LoVo (cell line): ENCODE measurements around the gene OR4D1.

Experiments
- DNase-seq: peaks from one replicate; pipeline ENCODE4 v3.0.0-alpha.2; 2016; ENCODE audit warnings: low spot score

OR4D1 gene

GRCh38 chr17:58195518-58196123, 47.4 kb downstream of the OR4D1 start:
- no peak for DNase-seq

- DNase-seq, result no peak
Measured at GRCh38 chr17:58196610-58197009, 48.4 kb downstream of the OR4D1 start.

DNA sequence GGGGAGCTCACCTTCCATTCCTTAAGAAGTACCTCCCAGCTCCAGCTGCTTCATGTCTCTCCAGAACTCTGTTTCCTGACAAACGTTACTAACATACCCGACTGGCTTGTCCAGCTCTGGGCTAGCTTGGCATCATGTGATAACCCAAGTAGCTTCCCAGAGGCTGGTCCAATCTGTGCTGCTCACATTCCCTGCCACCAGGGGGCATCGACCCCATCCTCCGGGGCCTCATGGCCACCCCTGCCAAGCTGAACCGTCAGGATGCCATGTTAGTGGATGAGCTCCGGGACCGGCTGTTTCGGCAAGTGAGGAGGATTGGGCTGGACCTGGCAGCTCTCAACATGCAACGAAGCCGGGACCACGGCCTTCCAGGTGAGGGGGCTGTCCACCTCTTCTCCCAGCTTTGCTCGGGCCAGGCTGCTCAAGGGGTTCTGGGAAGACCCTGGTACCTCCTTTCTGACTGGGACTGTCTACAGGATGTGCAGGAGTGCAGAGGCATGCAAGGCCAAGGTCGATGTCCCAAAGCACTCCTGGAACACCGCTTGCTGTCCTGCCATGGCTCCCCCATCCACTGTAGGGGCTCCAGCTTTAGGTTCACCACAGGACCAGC, 51.9 kb downstream of the OR4D1 start:
- peak; percentile 30 for DNase-seq

DNA sequence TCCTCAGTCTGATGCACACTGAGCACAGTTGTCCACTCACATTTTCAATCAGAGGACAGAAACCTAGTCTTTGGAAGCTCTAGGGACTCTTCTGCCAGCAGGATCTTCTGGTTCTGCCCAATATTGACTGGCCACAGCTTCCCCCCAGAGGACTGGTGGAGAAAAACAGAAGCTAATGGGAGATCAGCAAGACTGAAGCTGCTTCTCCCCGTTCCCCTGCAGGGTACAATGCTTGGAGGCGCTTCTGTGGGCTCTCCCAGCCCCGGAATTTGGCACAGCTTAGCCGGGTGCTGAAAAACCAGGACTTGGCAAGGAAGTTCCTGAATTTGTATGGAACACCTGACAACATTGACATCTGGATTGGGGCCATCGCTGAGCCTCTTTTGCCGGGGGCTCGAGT, 54.7 kb downstream of the OR4D1 start:
- DNase-seq, result no peak

GRCh38 chr17:58204796-58205195, 56.6 kb downstream of the OR4D1 start:
- DNase-seq, result no peak

DNA sequence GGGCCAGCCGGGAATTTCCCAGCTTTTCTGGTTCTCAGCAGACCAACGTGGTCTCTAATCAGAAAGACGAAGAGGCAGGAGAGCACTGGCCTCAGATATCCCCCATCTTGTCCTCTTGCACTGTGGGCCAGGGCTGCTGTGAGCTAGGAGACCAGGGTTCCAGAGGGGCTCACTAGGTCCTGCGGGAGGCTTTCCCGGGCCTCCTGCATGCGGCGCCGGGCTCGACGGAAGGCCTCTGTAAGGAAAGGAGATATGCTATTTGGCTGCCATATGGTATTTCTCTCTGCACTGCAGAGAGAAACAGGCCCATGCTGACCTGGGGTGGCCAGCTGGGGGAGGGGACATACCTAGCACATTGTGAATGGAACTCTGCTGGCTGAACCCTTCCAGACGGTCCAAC, 57.8 kb downstream of the OR4D1 start:
- DNase-seq, result no peak

DNA sequence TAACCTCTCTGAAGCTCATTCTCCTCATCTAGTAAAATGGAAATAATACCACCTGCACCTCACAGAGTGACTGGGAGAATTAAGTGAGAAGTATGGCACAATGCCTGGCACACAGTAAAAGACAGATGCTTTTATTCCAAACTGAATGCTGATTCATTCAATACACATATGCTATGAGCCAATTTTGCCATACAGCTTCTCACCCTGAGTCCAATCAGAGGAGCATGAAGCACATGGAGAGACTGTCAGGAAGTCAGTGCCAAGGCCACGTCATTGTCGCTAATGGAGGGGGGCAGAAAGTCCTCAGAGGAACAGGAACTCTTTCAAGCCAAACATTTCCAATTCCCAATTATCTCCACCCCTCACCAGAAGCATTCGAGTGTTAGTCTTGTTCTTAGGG, 59.3 kb downstream of the OR4D1 start:
- no peak for DNase-seq

DNA sequence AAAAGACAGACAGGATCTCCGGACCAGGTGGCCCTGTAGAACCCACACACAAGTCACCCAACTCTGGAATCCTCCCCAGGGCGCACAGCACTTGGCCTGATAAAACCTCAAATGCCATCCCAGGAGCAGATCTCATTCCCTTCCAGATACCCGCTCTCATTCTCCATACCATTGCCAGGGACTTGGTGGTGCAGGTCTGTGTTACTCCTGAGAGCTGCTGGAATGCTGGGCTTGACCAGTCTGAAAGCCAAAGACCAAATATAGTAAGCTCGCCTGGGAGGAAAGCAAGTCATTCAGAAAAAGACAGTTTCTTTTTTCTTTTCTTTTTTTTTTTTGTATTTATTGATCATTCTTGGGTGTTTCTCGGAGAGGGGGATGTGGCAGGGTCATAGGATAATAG, 60.2 kb downstream of the OR4D1 start:
- no peak for DNase-seq
